Measurements from ENCODE around the gene COL4A1.

COL4A1 gene

GRCh38 chr13:110344320-110344719, 37.4 kb upstream of the COL4A1 start:
- TF ChIP-seq EP300 (IDR thresholded peaks at IDR 0.05; ENCODE audit: borderline replicate concordance) (no peak), USF1 (IDR thresholded peaks at IDR 0.05) (no peak), CEBPB (IDR thresholded peaks at IDR 0.05) (no peak), TCF12 (IDR thresholded peaks at IDR 0.05; ENCODE audit: low read depth) (no peak), CREB1 (IDR thresholded peaks at IDR 0.05; ENCODE audit: low read depth) (no peak), NFIC (IDR thresholded peaks at IDR 0.05) (no peak), TAF1 (IDR thresholded peaks at IDR 0.05; ENCODE audit: low read depth) (no peak), YY1 (IDR thresholded peaks at IDR 0.05; ENCODE audit: low read depth) (no peak), RAD21 (IDR thresholded peaks at IDR 0.05; ENCODE audit: low read depth) (no peak), TEAD4 (IDR thresholded peaks at IDR 0.05) (no peak), REST (IDR thresholded peaks at IDR 0.05; ENCODE audit: low read depth) (no peak), EGR1 (IDR thresholded peaks at IDR 0.05) (no peak)

GRCh38 chr13:110343241-110343865, 36.4 kb upstream of the COL4A1 start:
- TF ChIP-seq CEBPB (IDR thresholded peaks at IDR 0.05) (no peak), NFIC (IDR thresholded peaks at IDR 0.05) (peak; percentile 79), TCF12 (IDR thresholded peaks at IDR 0.05; ENCODE audit: low read depth) (0 out of 2 replicates have a peak, but pooled peaks have one; percentile 30), YY1 (IDR thresholded peaks at IDR 0.05; ENCODE audit: low read depth) (no peak), RAD21 (IDR thresholded peaks at IDR 0.05; ENCODE audit: low read depth) (no peak), TAF1 (IDR thresholded peaks at IDR 0.05; ENCODE audit: low read depth) (no peak), CREB1 (IDR thresholded peaks at IDR 0.05; ENCODE audit: low read depth) (no peak), ZBTB7A (IDR thresholded peaks at IDR 0.05; ENCODE audit: low read depth) (no peak), EP300 (IDR thresholded peaks at IDR 0.05; ENCODE audit: borderline replicate concordance) (peak; percentile 73; the same call in 1 of the 2 replicates), MAX (IDR thresholded peaks at IDR 0.05) (peak; percentile 55; the same call in 1 of the 2 replicates), EGR1 (IDR thresholded peaks at IDR 0.05) (no peak), TEAD4 (IDR thresholded peaks at IDR 0.05) (peak; percentile 70), USF1 (IDR thresholded peaks at IDR 0.05) (no peak), FOXM1 (IDR thresholded peaks at IDR 0.05; ENCODE audit: borderline replicate concordance, low read depth) (no peak), REST (IDR thresholded peaks at IDR 0.05; ENCODE audit: low read depth) (no peak)

- TF ChIP-seq RAD21 (IDR thresholded peaks at IDR 0.05; ENCODE audit: low read depth) = no peak
- no peak for TF ChIP-seq MAX (IDR thresholded peaks at IDR 0.05)
- TF ChIP-seq USF1 (IDR thresholded peaks at IDR 0.05) = no peak
Observed at GRCh38 chr13:110342474-110342873, 35.5 kb upstream of the COL4A1 start.

GRCh38 chr13:110341445-110342244, 34.7 kb upstream of the COL4A1 start:
- no peak for TF ChIP-seq CEBPB (IDR thresholded peaks at IDR 0.05)
- no peak for TF ChIP-seq NFIC (IDR thresholded peaks at IDR 0.05)
- no peak for TF ChIP-seq RAD21 (IDR thresholded peaks at IDR 0.05; ENCODE audit: low read depth)
- TF ChIP-seq YY1 (IDR thresholded peaks at IDR 0.05; ENCODE audit: low read depth) = no peak
- TF ChIP-seq EP300 (IDR thresholded peaks at IDR 0.05; ENCODE audit: borderline replicate concordance) = no peak
- no peak for TF ChIP-seq ZBTB7A (IDR thresholded peaks at IDR 0.05; ENCODE audit: low read depth)
- no peak for TF ChIP-seq FOXM1 (IDR thresholded peaks at IDR 0.05; ENCODE audit: borderline replicate concordance, low read depth)

GRCh38 chr13:110340812-110341444, 34.0 kb upstream of the COL4A1 start:
- TF ChIP-seq RAD21 (IDR thresholded peaks at IDR 0.05; ENCODE audit: low read depth) = no peak
- no peak for TF ChIP-seq TAF1 (IDR thresholded peaks at IDR 0.05; ENCODE audit: low read depth)
- no peak for TF ChIP-seq NFIC (IDR thresholded peaks at IDR 0.05)
- TF ChIP-seq CREB1 (IDR thresholded peaks at IDR 0.05; ENCODE audit: low read depth) = no peak
- TF ChIP-seq FOXM1 (IDR thresholded peaks at IDR 0.05; ENCODE audit: borderline replicate concordance, low read depth) = no peak
- TF ChIP-seq CEBPB (IDR thresholded peaks at IDR 0.05) = no peak
- no peak for TF ChIP-seq ZBTB7A (IDR thresholded peaks at IDR 0.05; ENCODE audit: low read depth)
- no peak for TF ChIP-seq YY1 (IDR thresholded peaks at IDR 0.05; ENCODE audit: low read depth)
- TF ChIP-seq REST (IDR thresholded peaks at IDR 0.05; ENCODE audit: low read depth) = no peak
- no peak for TF ChIP-seq TEAD4 (IDR thresholded peaks at IDR 0.05)
- TF ChIP-seq EGR1 (IDR thresholded peaks at IDR 0.05) = no peak
- TF ChIP-seq MAX (IDR thresholded peaks at IDR 0.05) = no peak
- no peak for TF ChIP-seq USF1 (IDR thresholded peaks at IDR 0.05)
- TF ChIP-seq EP300 (IDR thresholded peaks at IDR 0.05; ENCODE audit: borderline replicate concordance) = no peak
- TF ChIP-seq TCF12 (IDR thresholded peaks at IDR 0.05; ENCODE audit: low read depth) = no peak

Data from Ishikawa (cell line).